ENCODE data around the gene RXRA.

RXRA gene

GRCh38 chr9:134294153-134295071 is 31.8 kb upstream of the RXRA start:
- no peaks in the 10 kb centered on the region for H3F3A ChIP-seq (ENCODE audit: insufficient read depth)
- H3K9ac ChIP-seq (ENCODE audit: low read length), result no peak overlapping the region
- H3K4me2 ChIP-seq (ENCODE audit: low read depth, low read length, poor library complexity, severe bottlenecking), result no peak overlapping the region
- no peaks in the 10 kb centered on the region for H4K20me1 ChIP-seq (ENCODE audit: low read depth, low read length)
- no peaks in the 10 kb centered on the region for H3K9me2 ChIP-seq (replicated peaks; ENCODE audit: insufficient read depth, low read length)
- no peaks in the 10 kb centered on the region for H3K9me3 ChIP-seq (ENCODE audit: insufficient read depth, low read length)
- TF ChIP-seq CTCF (IDR thresholded peaks at IDR 0.05; ENCODE audit: insufficient read depth, low read length, poor library complexity, severe bottlenecking), result no peak
- no peak for TF ChIP-seq EZH2phosphoT487 (conservative IDR thresholded peaks at IDR 0.05; ENCODE audit: low read length)
- no peak overlapping the region for H3K27ac ChIP-seq (ENCODE audit: low read depth, low read length)
- H3K27me3 ChIP-seq (ENCODE audit: low read length), result no peaks in the 10 kb centered on the region
- no peaks in the 10 kb centered on the region for H3K79me2 ChIP-seq (ENCODE audit: insufficient read depth, low read length)
- H3K36me3 ChIP-seq (ENCODE audit: low read length), result no peaks in the 10 kb centered on the region
- H2AFZ ChIP-seq (ENCODE audit: low read depth, low read length, severe bottlenecking), result no peak overlapping the region
- no peak overlapping the region for H3K4me3 ChIP-seq (ENCODE audit: insufficient read depth, low read length, poor library complexity, severe bottlenecking)

- H3K4me2 ChIP-seq (ENCODE audit: low read depth, low read length, poor library complexity, severe bottlenecking), result no peak overlapping the region
- TF ChIP-seq CTCF (IDR thresholded peaks at IDR 0.05; ENCODE audit: insufficient read depth, low read length, poor library complexity, severe bottlenecking), result no peak
- TF ChIP-seq EZH2phosphoT487 (conservative IDR thresholded peaks at IDR 0.05; ENCODE audit: low read length), result no peak
These were observed 31.0 kb upstream of the RXRA start for GRCh38 chr9:134295101-134295745.

DNA sequence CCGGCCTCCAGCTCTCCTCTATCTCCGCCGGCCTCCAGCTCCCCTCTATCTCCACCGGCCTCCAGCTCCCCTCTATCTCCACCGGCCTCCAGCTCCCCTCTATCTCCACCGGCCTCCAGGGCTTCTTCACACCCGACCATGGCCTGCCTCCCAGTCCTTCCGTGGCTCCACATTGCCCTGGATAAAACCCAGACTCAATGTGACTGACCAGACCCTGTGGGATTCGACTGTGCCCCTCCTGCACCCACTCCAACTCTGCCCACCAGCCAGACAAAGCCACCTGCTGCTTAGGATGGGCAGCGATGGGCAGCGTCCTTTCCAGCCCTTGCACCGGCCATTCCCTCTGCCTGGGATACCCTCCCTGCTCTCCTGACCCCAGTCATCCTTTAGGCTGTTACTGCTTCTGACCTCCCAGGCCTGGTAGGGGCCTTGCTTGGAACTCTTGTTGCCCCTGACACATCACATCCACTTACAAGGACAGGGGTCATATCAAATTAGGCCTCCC is 30.5 kb upstream of the RXRA start:
- Histone ChIP-seq H3K4me3 (ENCODE audit: insufficient read depth, low read length, poor library complexity, severe bottlenecking) (no peak overlapping the region), H3K9me2 (replicated peaks; ENCODE audit: insufficient read depth, low read length) (no peaks in the 10 kb centered on the region), H3F3A (ENCODE audit: insufficient read depth) (no peaks in the 10 kb centered on the region), H4K20me1 (ENCODE audit: low read depth, low read length) (no peaks in the 10 kb centered on the region), H3K27me3 (ENCODE audit: low read length) (no peaks in the 10 kb centered on the region), H2AFZ (ENCODE audit: low read depth, low read length, severe bottlenecking) (no peak overlapping the region), H3K9ac (ENCODE audit: low read length) (no peak overlapping the region), H3K4me2 (ENCODE audit: low read depth, low read length, poor library complexity, severe bottlenecking) (no peak overlapping the region), H3K9me3 (ENCODE audit: insufficient read depth, low read length) (no peaks in the 10 kb centered on the region), H3K79me2 (ENCODE audit: insufficient read depth, low read length) (no peaks in the 10 kb centered on the region), H3K36me3 (ENCODE audit: low read length) (no peaks in the 10 kb centered on the region), H3K27ac (ENCODE audit: low read depth, low read length) (no peak overlapping the region)
- TF ChIP-seq EZH2phosphoT487 (conservative IDR thresholded peaks at IDR 0.05; ENCODE audit: low read length), result no peak
- no peak for TF ChIP-seq CTCF (IDR thresholded peaks at IDR 0.05; ENCODE audit: insufficient read depth, low read length, poor library complexity, severe bottlenecking)

More at GRCh38 chr9:134295101-134295745, 31.0 kb upstream of the RXRA start:
- Histone ChIP-seq H3F3A (ENCODE audit: insufficient read depth) (no peaks in the 10 kb centered on the region), H2AFZ (ENCODE audit: low read depth, low read length, severe bottlenecking) (no peak overlapping the region), H3K27me3 (ENCODE audit: low read length) (no peaks in the 10 kb centered on the region), H3K4me3 (ENCODE audit: insufficient read depth, low read length, poor library complexity, severe bottlenecking) (no peak overlapping the region), H3K27ac (ENCODE audit: low read depth, low read length) (no peak overlapping the region), H3K9ac (ENCODE audit: low read length) (no peak overlapping the region), H4K20me1 (ENCODE audit: low read depth, low read length) (no peaks in the 10 kb centered on the region), H3K9me2 (replicated peaks; ENCODE audit: insufficient read depth, low read length) (no peaks in the 10 kb centered on the region), H3K36me3 (ENCODE audit: low read length) (no peaks in the 10 kb centered on the region), H3K79me2 (ENCODE audit: insufficient read depth, low read length) (no peaks in the 10 kb centered on the region), H3K9me3 (ENCODE audit: insufficient read depth, low read length) (no peaks in the 10 kb centered on the region)

Data from SU-DHL-6 (cell line).